ENCODE measurements around the gene HIGD1B.

DNA sequence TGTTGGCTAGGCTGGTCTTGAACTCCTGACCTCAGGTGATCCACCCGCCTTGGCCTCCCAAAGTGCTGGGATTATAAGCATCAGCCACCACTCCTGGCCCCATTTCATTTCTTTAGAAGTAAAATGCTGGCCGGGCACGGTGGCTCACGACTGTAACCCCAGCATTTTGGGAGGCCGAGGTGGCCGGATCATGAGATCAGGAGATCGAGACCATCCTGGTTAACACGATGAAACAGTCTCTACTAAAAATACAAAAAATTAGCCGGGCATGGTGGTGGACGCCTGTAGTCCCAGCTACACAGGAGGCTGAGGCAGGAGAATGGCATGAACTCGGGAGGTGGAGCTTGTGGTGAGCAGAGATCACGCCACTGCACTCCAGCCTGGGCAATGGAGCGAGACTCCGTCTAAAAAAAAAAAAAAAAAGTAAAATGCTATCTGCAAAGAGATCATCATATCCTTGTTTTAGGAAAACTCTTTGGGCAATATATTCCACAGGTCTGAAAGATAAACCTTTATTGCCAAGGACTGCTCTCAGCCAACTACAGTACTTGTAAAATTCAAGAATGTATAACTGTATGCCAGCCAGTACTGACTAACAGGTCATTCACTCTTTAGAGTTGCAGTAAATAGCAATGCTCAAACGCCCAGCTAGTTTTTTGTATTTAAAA, 21.4 kb upstream of the HIGD1B start:
- TF ChIP-seq, protein P1, sequence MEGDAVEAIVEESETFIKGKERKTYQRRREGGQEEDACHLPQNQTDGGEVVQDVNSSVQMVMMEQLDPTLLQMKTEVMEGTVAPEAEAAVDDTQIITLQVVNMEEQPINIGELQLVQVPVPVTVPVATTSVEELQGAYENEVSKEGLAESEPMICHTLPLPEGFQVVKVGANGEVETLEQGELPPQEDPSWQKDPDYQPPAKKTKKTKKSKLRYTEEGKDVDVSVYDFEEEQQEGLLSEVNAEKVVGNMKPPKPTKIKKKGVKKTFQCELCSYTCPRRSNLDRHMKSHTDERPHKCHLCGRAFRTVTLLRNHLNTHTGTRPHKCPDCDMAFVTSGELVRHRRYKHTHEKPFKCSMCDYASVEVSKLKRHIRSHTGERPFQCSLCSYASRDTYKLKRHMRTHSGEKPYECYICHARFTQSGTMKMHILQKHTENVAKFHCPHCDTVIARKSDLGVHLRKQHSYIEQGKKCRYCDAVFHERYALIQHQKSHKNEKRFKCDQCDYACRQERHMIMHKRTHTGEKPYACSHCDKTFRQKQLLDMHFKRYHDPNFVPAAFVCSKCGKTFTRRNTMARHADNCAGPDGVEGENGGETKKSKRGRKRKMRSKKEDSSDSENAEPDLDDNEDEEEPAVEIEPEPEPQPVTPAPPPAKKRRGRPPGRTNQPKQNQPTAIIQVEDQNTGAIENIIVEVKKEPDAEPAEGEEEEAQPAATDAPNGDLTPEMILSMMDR (conservative IDR thresholded peaks at IDR 0.05; ENCODE audit: low read length): no peak
- TF ChIP-seq EZH2phosphoT487 (IDR thresholded peaks at IDR 0.05; ENCODE audit: borderline replicate concordance, low read depth, low read length): no peak

Measured in OCI-LY7 (cell line).